ENCODE measurements around the gene AHDC1. TPM values are rescaled to one million over a fixed set of nuclear protein-coding genes. Genes with fewer than 3 reads are reported as not detected.

The AHDC1 gene
- total and polyA plus RNA-seq, 9 of the 15 experiments (the other 6 are each of a cell fraction or from before 2014, with no cell fraction given): 0.21 to 36.4 (median 4.7) TPM

DNA sequence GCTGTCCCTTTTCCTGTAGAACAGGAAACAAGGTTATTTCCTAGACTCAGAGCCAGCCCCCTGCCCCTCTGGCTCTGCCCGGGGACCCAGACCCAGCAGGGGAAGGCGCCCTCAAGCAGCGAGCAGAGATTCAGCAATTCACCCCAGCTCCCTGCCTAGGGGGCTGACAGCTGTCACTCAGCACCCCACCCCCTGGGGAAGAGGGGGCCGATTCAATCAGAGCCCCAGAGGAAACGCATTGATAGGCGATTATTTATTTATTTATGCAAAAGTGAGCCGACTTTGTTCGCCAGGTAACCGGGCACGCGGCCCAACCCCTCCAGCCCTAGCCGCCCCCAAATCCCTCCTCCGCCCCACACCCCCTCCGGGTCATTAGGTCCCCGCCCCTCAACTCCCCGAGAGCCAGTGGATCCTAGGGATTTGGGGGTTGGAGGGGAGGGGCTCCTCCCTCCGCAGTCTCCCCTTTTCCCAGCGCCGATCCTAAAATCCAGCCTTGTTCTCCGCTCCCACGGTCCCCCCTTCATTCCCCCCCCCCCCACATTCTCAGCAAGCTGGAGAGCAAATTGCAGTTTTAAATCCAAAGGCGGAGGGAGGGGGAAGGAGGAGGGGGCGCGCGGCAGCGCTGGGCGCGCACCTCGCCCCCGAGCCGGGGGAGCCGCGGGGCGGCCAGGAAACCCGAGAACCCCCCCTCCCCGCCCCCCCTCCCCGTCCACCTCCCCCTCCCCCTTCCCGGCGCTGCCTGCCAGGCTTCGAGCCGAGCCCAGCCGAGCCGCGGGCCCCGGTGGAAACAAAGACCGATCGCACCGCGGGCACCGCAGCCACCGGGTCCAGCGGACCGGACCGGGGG is 1.3 kb downstream of the AHDC1 start (continued):
- TF ChIP-seq, protein P1, sequence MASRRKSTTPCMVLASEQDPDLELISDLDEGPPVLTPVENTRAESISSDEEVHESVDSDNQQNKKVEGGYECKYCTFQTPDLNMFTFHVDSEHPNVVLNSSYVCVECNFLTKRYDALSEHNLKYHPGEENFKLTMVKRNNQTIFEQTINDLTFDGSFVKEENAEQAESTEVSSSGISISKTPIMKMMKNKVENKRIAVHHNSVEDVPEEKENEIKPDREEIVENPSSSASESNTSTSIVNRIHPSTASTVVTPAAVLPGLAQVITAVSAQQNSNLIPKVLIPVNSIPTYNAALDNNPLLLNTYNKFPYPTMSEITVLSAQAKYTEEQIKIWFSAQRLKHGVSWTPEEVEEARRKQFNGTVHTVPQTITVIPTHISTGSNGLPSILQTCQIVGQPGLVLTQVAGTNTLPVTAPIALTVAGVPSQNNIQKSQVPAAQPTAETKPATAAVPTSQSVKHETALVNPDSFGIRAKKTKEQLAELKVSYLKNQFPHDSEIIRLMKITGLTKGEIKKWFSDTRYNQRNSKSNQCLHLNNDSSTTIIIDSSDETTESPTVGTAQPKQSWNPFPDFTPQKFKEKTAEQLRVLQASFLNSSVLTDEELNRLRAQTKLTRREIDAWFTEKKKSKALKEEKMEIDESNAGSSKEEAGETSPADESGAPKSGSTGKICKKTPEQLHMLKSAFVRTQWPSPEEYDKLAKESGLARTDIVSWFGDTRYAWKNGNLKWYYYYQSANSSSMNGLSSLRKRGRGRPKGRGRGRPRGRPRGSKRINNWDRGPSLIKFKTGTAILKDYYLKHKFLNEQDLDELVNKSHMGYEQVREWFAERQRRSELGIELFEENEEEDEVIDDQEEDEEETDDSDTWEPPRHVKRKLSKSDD (conservative IDR thresholded peaks at IDR 0.05; ENCODE audit: low read length): no peak
- no peak for TF ChIP-seq CEBPB (tag; IDR thresholded peaks at IDR 0.05)
- no peak for TF ChIP-seq TBL1XR1 (IDR thresholded peaks at IDR 0.05; ENCODE audit: low read length in 2 of 2)
- TF ChIP-seq NFRKB (IDR thresholded peaks at IDR 0.05; ENCODE audit: low read depth): no peak
- TF ChIP-seq RREB1 (CRISPR knock-in tag; IDR thresholded peaks at IDR 0.05): no peak
- no peak for TF ChIP-seq ZEB2 (IDR thresholded peaks at IDR 0.05)
- no peak for TF ChIP-seq RNF2 (IDR thresholded peaks at IDR 0.05)
- peak; percentile 32; the same call in 1 of the 2 replicates for TF ChIP-seq ZFX (CRISPR knock-in tag; IDR thresholded peaks at IDR 0.05)
- peak; percentile 73 for TF ChIP-seq MEIS2 (IDR thresholded peaks at IDR 0.05; ENCODE audit: partially characterized antibody)
- no peak for TF ChIP-seq ATF7 (IDR thresholded peaks at IDR 0.05)
- TF ChIP-seq SUPT5H (IDR thresholded peaks at IDR 0.05): no peak
- no peak for TF ChIP-seq CBX8 (IDR thresholded peaks at IDR 0.05; ENCODE audit: borderline replicate concordance, extremely low read depth, low read depth, low read length, poor library complexity, severe bottlenecking)
- no peak for TF ChIP-seq SAFB (IDR thresholded peaks at IDR 0.05; ENCODE audit: borderline replicate concordance, low read depth, low read length)
- no peak for TF ChIP-seq KHSRP (IDR thresholded peaks at IDR 0.05)
- no peak for TF ChIP-seq TGIF2 (CRISPR knock-in tag; IDR thresholded peaks at IDR 0.05)
- TF ChIP-seq KDM2B (CRISPR knock-in tag; IDR thresholded peaks at IDR 0.05): no peak
- TF ChIP-seq EWSR1 (IDR thresholded peaks at IDR 0.05; ENCODE audit: borderline replicate concordance, low read depth, partially characterized antibody): no peak
- no peak for TF ChIP-seq ELF4 (CRISPR knock-in tag; IDR thresholded peaks at IDR 0.05)

Data from K562 (cell line).